Memory B cell (primary cell): ENCODE data around the gene TSPEAR.
"Not testable (repeated sequence)": the region's sequence is repeated elsewhere in the genome, so short reads cannot be mapped to it uniquely, and the experiment has no call there.

Experiments used
- ATAC-seq: fragments of 150-1000 bp; cut with Tn5 transposase; 2 replicates; pipeline ENCODE4 v1.10.0; 2021; ENCODE audit warnings: low read depth, mild to moderate bottlenecking, moderate library complexity
- DNase-seq, 2 donors: peaks; one replicate each; pipeline ENCODE4 v3.0.0; 2022; ENCODE audit warnings: low spot score in 2 of 2
- H3K27ac Mint-ChIP-seq: one replicate; pipeline ENCODE4 v1.8.0; 2022; ENCODE audit warnings: mild to moderate bottlenecking, moderate library complexity, mixed read lengths
- H3K27me3 Mint-ChIP-seq: one replicate; pipeline ENCODE4 v1.8.0; 2022; ENCODE audit warnings: mixed read lengths
- H3K36me3 Mint-ChIP-seq: one replicate; pipeline ENCODE4 v1.8.0; 2022; ENCODE audit warnings: mild to moderate bottlenecking, mixed read lengths
- H3K4me1 Mint-ChIP-seq: one replicate; pipeline ENCODE4 v1.8.0; 2022; ENCODE audit warnings: mixed read lengths
- H3K4me3 Mint-ChIP-seq: one replicate; pipeline ENCODE4 v1.8.0; 2022; ENCODE audit warnings: mild to moderate bottlenecking, moderate library complexity, mixed read lengths
- H3K9me3 Mint-ChIP-seq: one replicate; pipeline ENCODE4 v1.8.0; 2022; ENCODE audit warnings: mixed read lengths

The TSPEAR gene

DNA sequence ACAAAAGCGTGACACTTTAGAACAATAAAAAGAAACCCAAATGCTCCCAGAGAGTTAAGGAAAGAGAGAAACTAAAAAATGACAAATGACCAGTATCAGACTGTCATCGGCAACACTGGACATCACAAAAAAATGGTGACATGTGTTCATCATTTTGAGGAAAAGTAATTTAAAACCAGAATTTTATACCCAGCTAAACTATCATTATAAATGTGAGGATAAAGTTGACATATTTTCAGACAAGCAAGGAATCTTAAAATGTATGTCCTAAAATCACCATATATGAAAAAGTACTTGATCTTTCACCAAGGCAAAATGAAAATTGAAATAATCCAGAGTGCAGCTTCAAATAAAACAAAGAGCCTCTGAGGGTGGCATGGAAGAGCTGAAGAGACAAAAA lies 66.5 kb downstream of the TSPEAR start:
- no peak overlapping the region for H3K4me3 Mint-ChIP-seq
- ATAC-seq, result no peak
- H3K36me3 Mint-ChIP-seq, result peaks cover 5% of the 10 kb centered on the region
- H3K27ac Mint-ChIP-seq, result no peak overlapping the region
- peaks cover 23% of the 10 kb centered on the region for H3K9me3 Mint-ChIP-seq
- peaks cover 24% of the 10 kb centered on the region for H3K27me3 Mint-ChIP-seq
- peaks cover 3% of the 10 kb centered on the region for H3K4me1 Mint-ChIP-seq
- no peak for DNase-seq

GRCh38 chr21:44643741-44644310 lies 67.5 kb downstream of the TSPEAR start:
- no peak for ATAC-seq
- H3K27ac Mint-ChIP-seq, result no peak overlapping the region
- peaks cover 5% of the 10 kb centered on the region for H3K36me3 Mint-ChIP-seq
- H3K4me1 Mint-ChIP-seq, result peaks cover 3% of the 10 kb centered on the region
- no peak overlapping the region for H3K4me3 Mint-ChIP-seq
- peaks cover 27% of the 10 kb centered on the region for H3K27me3 Mint-ChIP-seq
- DNase-seq, result no peak
- peaks cover 23% of the 10 kb centered on the region for H3K9me3 Mint-ChIP-seq

GRCh38 chr21:44640761-44641160 lies 70.6 kb downstream of the TSPEAR start:
- ATAC-seq, result no peak
- no peak overlapping the region for H3K27ac Mint-ChIP-seq
- peaks cover 23% of the 10 kb centered on the region for H3K9me3 Mint-ChIP-seq
- H3K4me1 Mint-ChIP-seq, result no peaks in the 10 kb centered on the region
- peaks cover 5% of the 10 kb centered on the region for H3K36me3 Mint-ChIP-seq
- H3K4me3 Mint-ChIP-seq, result no peak overlapping the region
- DNase-seq, result no peak
- peaks cover 26% of the 10 kb centered on the region for H3K27me3 Mint-ChIP-seq

DNA sequence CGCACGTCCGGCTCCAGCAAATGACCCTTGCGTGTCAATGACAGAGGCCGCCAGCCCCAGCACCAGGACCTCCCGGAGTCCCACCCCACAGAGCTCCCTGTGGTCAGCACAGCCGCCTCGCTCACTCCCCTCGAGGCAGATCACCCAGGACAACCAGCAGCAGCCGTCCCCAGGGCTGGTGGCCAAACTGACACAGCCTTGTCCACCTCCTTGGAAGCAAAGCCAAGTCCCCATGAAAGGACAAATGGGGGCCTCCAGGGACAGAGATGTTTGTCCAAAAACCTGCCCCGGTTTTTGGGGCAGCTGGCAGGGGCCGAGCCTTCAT lies 72.1 kb downstream of the TSPEAR start:
- DNase-seq (no peak), ATAC-seq (no peak)
- Mint-ChIP-seq H3K9me3 (peaks cover 15% of the 10 kb centered on the region), H3K4me3 (no peak overlapping the region), H3K4me1 (no peaks in the 10 kb centered on the region), H3K27me3 (peaks cover 28% of the 10 kb centered on the region), H3K27ac (no peak overlapping the region), H3K36me3 (peaks cover 5% of the 10 kb centered on the region)

- not testable (repeated sequence) for H3K36me3 Mint-ChIP-seq, H3K4me1 Mint-ChIP-seq, DNase-seq, H3K27ac Mint-ChIP-seq, ATAC-seq, H3K4me3 Mint-ChIP-seq
- Mint-ChIP-seq H3K27me3 (peaks cover 28% of the 10 kb centered on the region), H3K9me3 (peaks cover 15% of the 10 kb centered on the region)
These were observed 72.7 kb downstream of the TSPEAR start for GRCh38 chr21:44638506-44639330.

DNA sequence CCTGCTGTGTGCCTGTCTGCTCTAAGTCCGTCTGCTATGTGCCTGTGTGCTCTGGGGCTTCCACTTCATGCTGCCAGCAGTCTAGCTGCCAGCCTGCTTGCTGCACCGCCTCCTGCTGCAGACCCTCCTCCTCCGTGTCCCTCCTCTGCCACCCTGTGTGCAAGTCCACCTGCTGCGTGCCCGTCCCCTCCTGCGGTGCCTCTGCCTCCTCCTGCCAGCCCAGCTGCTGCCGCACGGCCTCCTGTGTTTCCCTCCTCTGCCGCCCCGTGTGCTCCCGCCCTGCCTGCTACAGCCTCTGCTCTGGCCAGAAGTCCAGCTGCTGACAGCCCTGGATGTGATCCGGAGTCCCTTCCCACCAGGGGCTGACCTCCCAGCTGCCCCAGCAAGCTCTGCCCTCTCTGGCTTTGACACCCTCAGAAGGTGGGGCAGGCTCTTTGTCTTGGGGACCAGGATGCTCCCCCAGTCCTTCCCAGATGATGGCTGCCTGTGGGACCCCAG lies 73.5 kb downstream of the TSPEAR start:
- H3K36me3 Mint-ChIP-seq, H3K4me1 Mint-ChIP-seq, H3K27ac Mint-ChIP-seq, DNase-seq, ATAC-seq, H3K4me3 Mint-ChIP-seq: not testable (repeated sequence)
- Mint-ChIP-seq H3K9me3 (peaks cover 16% of the 10 kb centered on the region), H3K27me3 (peaks cover 26% of the 10 kb centered on the region)

GRCh38 chr21:44637018-44637850 lies 74.1 kb downstream of the TSPEAR start, which contains the start of gene KRTAP10-10:
Gene KRTAP10-10, plus strand, starts transcription at chr21:44637356. Its CDS starts 62 bp downstream, at chr21:44637418.
- H3K36me3 Mint-ChIP-seq, result peaks cover 5% of the 10 kb centered on the region
- H3K27me3 Mint-ChIP-seq, result peaks cover 24% of the 10 kb centered on the region
- H3K9me3 Mint-ChIP-seq, result peaks cover 14% of the 10 kb centered on the region
- H3K27ac Mint-ChIP-seq, result no peak within 1 kb of the TSS
- H3K4me1 Mint-ChIP-seq, result no peaks in the 10 kb centered on the region
- no peak within 1 kb of the TSS for H3K4me3 Mint-ChIP-seq
- ATAC-seq (no peak), DNase-seq (no peak)

DNA sequence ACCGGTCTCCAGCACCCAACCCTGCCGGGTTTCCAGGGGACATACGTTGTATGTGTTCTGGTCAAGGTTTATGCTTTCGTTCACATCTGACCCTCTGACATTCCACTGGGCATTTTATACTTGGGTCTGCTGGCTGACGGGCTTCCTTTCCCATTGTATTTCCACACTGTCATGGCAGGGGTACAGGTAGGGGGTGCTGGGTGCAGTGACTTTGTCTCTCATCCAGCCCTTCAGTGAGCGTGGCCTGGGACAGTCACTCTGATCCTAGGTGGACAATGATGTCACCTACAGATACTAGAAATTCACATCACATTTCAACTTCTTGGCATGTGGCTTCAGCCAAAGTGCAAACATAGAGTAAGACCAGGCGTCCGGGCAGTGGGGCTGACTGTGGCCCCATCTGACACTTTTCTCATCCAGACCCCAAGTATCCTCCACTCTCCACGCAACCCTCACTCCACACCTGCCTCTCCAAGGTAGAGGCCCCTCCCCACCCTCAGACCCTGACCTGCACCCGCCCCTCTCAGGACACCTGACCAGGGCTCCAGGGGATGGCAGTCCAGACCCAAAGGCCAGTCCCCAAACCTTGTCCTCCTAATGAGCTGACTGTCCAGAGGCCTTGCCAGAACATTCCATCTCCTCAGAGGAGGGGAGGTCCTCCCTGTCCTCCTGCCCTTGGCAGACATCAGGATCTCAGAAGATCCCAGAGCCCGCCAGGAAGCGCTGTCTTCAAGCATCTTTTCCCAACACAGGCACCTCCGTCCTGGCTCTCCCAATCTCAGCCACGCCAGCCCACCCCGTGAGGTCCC lies 75.0 kb downstream of the TSPEAR start:
- Mint-ChIP-seq H3K36me3 (peaks cover 5% of the 10 kb centered on the region), H3K27ac (no peak overlapping the region), H3K9me3 (peaks cover 17% of the 10 kb centered on the region), H3K4me1 (no peaks in the 10 kb centered on the region), H3K4me3 (no peak overlapping the region), H3K27me3 (peaks cover 23% of the 10 kb centered on the region)
- ATAC-seq (no peak), DNase-seq (no peak)

DNA sequence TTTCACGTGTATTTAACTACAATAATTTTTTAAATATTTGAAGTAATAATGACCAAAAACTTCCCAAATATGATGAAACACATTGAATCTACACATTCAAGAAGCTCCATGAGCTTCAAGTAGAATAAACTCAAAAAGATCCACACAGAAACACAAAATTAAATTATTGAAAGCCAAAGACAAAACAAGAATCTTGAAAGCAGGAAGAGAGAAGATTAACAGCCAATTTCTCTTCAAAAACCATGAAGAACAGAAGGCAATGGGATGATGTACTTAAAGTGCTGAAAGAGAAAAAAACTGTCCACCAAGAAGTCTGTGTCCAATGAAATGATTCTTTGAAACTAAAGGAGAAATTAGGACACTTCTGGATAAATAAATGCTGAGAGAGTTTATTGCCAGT lies 79.3 kb downstream of the TSPEAR start:
- DNase-seq (no peak), ATAC-seq (no peak)
- Mint-ChIP-seq H3K4me1 (peaks cover 7% of the 10 kb centered on the region), H3K9me3 (peaks cover 24% of the 10 kb centered on the region), H3K4me3 (no peak overlapping the region), H3K27ac (no peak overlapping the region), H3K27me3 (peaks cover 8% of the 10 kb centered on the region), H3K36me3 (peaks cover 5% of the 10 kb centered on the region)

DNA sequence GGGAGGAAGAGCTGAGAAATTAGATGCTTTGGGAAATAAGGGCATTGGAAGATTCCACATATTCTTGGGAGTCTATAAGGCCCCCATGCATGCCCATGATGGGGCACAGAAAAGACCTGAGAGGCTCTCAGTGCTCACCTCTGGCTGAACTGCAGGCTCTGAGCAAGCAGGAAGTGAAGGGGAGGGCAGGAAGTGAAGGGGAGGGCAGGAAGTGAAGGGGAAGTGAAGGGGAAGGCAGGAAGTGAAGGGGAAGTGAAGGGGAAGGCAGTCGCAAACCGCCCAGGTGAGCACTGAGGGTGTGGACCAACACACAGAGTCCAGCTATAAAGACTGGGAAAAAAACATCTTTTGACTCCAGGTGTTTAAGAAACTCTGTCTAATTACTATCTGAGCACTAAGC lies 80.9 kb downstream of the TSPEAR start:
- Mint-ChIP-seq H3K9me3 (peaks cover 24% of the 10 kb centered on the region), H3K27me3 (peaks cover 10% of the 10 kb centered on the region), H3K4me1 (peaks cover 7% of the 10 kb centered on the region), H3K4me3 (no peak overlapping the region), H3K27ac (no peak overlapping the region), H3K36me3 (peaks cover 5% of the 10 kb centered on the region)
- no peak for ATAC-seq
- no peak for DNase-seq

GRCh38 chr21:44628707-44629391 lies 82.5 kb downstream of the TSPEAR start:
- peaks cover 10% of the 10 kb centered on the region for H3K36me3 Mint-ChIP-seq
- peaks cover 29% of the 10 kb centered on the region for H3K9me3 Mint-ChIP-seq
- H3K4me3 Mint-ChIP-seq, result no peak overlapping the region
- peaks cover 13% of the 10 kb centered on the region for H3K27me3 Mint-ChIP-seq
- H3K27ac Mint-ChIP-seq, result no peak overlapping the region
- no peak for ATAC-seq
- no peak for DNase-seq
- H3K4me1 Mint-ChIP-seq, result peaks cover 7% of the 10 kb centered on the region

- H3K9me3 Mint-ChIP-seq, result peaks cover 31% of the 10 kb centered on the region
- H3K36me3 Mint-ChIP-seq, result peaks cover 12% of the 10 kb centered on the region
- DNase-seq, ATAC-seq, H3K4me1 Mint-ChIP-seq, H3K4me3 Mint-ChIP-seq, H3K27ac Mint-ChIP-seq: not testable (repeated sequence)
- H3K27me3 Mint-ChIP-seq, result peaks cover 13% of the 10 kb centered on the region
These were observed 83.5 kb downstream of the TSPEAR start for GRCh38 chr21:44627831-44628233.
